Measurements from ENCODE around the gene NEU1. TPM values are rescaled to one million over a fixed set of nuclear protein-coding genes. Genes with fewer than 3 reads are reported as not detected.
"Not testable (repeated sequence)": the region's sequence is repeated elsewhere in the genome, so short reads cannot be mapped to it uniquely, and the experiment has no call there.

NEU1 gene
- total RNA-seq, 1 donor from 2014 or later = 29.2 TPM

DNA sequence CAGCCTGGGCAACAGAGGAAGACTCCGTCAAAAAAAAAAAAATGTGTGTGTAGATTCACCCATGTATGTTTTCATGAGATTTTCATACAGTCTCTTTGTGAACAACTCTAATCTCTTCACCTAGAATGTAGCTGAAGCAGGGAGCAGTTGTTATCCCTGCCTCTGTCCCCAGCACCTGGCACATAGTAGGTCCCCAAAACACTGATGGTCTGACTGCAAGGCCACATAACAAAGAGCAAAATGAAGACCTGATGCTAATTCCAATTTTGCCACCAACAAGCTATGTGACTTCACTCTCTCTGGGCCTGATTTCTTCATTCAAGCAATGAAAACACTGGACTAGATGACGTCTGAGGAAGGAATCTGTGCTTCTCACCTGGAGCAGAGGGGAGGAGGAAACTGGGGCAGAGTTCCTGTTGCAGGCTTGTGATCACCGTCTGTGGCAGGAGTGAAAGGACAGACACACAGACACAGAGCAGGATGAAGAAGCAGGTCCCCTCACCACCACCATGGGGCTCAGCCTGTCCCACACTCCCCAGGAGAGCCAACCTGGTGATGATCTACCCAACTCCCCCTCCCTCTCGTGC is 11.6 kb upstream of the NEU1 start:
- no peak for DNase-seq (ENCODE audit: low spot score)

DNA sequence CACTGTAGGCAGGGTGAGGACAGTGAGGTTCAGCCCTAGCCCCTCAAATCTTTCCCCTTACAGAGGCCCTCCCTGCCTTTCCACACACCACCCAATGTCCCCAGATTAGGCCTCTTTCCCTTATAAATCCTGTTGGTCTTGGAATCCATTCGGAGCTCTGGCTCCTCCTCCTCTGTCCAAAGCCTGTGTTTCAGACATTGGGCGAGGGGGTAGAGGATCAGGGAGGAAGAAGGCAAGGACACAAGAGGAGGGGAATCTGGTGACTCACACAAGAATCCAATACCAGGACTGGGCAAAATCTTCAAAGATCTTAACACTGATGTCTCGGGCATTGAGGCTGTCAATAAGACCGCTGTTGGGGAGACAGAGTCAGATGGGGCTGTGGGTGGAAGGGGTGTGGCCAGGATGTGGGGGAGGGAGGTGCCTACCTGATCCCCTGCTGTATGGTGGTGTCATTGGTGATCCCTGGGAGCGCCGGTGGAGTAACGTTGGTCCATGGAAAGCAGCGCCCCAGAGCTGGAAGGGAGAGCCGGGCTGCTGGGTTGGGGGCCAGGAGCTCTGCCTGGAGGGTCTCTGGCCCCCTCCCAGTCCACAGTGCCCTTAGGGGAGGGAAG is 8.5 kb upstream of the NEU1 start:
- DNase-seq (ENCODE audit: low spot score) = no peak

DNA sequence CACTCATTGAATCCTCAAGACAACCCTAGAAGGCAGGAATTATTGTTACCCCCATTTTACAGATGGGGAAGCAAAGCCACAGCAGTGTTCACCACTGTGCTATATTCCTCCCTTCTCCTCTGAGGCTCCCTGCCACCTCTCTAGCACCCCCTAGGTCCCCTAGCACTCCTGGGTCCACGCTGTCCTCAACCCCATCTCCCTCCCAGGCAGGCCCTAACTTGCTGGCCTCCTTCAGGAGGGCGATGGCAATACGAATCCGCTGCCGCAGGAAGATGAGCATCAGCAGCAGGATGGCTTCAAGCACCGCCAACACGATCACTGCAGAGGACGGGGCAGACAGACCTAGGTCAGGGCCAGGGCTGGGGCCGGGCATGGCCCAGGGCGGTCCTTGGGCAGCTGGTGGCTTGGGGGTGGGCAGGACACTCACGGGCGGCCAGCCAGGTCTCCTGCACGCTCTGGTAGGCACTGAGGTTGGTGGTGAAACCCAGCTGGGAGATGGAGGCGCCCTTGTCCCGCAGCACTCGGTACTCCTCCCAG is 7.8 kb upstream of the NEU1 start:
- DNase-seq (ENCODE audit: low spot score) = no peak

DNA sequence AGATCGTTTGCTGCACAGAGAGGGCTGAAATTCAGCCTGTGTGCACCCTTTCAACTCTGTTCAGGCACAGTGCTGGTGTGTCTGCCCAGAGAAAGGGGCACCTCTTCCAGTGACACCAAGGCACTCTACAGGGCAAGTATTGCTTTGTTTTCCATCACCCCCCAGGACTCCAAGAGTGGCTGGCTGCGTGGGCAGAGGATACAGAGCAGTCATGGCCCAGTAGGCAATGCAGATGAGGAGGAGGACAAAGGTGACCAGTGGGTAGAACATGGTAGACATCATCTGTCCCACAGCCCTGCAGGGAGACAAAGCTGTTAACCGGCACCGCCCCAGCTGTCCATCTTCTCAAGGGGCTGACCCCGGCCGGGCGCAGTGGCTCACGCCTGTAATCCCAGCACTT is 6.7 kb upstream of the NEU1 start:
- DNase-seq (ENCODE audit: low spot score) = no peak

DNA sequence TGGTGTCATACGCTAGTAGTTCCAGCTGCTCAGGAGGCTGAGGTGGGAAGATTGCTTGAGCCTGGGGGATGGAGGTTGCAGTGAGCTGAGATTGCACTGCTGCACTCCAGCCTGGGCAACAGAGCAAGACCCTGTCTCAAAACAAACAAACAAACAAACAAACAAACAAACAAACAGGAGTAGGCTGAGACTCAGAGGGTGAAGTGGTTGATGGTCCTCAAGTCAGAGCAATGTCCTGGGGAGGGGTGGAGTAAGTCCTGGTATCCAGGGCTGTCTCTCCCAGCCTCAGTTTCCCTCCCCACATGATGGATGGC is 6.0 kb upstream of the NEU1 start:
- not testable (repeated sequence) for DNase-seq (ENCODE audit: low spot score)

DNA sequence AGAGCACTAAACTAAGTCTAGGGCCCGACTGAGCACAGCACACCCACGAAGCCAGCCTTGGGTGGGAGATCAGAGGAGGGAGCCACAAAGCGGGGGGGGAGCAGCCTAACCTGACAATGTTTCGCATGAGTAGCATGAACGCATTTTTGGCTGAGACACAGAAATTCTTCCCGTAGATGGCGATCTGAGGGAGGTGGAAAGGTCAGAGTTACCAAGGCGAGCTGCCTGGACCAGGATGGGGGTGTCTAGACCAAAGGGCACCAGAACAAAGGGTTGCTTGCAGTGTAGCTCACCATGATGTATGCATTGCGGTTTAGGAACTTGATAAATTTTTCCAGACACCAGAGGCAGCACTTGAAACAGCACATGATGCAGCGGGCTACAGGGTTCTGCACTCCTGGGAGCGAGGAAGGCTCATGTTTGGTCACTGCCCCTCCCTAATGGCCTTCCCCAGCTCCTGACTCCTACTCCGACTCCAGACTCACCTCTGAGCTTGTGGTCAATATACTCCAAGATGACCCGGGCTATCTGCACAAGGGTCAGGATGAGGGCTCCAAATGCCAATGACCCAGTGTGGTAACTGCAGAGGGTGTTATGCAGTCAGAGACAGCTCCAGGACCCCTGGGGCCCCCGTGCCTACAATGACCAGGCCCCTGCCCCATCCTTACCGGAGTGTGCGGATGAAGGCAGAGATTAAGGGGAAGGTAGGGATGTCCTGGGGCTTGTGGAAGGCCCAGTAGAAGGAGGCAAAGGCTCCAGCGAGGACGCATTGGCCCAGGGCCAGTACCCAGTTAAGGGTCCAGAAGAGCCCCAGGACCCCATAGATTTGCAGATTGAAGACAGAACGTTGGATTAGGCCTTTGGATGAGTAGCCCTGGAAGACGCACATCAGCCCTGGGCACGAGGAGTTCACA is 2.8 kb upstream of the NEU1 start:
- no peak for DNase-seq (ENCODE audit: low spot score)

DNA sequence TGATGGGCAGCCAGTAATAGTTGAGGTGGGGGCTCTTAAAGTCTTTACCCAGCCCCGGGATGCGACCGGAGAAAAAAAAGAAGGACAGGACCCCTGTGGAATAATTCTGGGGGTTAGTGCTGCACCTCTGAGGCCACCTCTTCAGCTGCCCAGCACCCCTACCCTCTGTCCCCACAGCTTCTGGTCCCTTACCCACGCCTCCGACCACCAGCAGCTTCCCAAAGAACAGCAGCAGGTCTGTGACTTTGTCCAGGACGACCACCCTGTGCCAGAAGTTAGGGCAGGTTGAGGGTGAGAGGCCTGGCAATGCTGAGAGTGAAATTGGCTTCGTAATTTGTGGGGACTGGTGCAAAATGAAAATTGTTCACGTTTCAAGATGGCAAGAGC is 2.2 kb upstream of the NEU1 start:
- no peak for DNase-seq (ENCODE audit: low spot score)

DNA sequence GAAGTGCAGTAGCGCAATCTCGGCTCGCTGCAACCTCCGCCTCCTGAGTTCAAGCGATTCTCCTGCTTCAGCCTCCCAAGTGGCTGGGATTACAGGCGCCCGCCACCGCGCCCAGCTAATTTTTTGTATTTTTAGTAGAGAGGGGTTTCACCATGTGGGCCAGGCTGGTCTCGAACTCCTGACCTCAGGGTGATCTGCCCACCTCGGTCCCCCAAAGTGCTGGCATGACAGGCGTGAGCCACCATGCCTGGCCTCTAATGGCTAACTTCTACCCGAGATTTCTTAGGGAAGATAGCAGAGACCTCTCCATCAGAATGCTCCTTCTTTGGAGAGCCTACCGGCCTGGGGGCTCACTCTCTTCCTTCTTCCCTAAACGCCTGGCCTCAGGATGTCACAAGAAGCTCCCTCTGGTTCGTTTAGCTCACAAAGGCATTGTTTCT is 1.5 kb upstream of the NEU1 start:
- DNase-seq (ENCODE audit: low spot score) = not testable (repeated sequence)

DNA sequence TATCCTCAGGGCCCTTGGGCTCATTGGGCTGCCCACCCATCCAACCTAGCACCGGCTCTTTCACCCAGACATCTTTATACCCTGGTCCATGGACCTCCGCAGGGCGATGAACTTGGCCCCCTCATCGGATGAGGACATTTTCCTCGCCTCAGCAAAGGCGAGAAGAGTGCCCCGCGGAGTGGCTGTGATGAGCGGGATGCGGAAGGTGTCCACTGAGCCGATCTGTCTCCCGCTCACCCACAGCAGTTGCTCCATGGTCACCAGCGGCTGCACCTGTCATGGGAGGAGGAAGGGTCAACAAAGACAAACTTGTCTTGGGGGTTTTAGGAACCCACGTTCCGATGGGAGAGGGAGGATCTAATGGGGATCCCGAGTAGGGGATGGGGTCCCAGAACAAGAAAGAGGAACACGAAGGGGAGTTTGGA is 690 bp downstream of the NEU1 start:
- no peak for DNase-seq (ENCODE audit: low spot score)

DNA sequence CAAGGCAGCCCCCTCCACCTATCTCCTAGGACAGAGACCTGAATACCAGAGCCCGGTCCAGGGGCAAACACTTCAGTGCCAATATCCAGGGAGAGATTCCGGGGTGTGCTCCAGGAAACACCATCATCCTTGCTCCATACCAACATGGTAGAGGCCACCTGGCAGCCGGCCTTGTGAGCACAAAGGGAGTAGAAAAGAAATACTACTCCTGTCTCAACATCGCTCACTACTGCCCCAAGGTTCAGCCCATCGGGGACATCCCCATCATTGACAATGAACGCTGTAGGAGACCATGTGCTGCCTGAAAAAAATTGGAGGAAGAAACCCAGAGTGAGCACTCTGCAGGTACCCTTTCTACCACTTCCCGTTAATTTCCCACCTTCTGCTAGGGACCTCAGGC is 1.5 kb downstream of the NEU1 start:
- DNase-seq (ENCODE audit: low spot score) = no peak

DNA sequence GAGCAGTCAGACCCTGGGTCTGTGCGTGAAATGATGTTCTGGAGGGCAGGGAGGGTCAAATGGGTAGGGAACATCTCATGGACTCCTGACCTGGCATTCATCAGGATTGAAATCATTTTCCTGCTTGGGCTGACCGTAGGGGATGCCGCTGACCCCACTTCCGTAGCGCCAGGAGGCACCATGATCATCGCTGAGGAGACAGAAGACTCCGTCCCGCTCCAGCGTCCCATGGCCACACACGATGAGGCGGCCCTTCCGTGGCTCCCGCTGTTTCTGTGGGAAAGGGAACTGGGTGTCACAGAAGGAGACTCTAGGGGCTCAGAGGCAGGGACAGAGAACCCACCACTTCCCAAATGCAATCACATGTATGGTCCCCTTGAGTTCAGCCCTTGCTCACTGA is 2.3 kb downstream of the NEU1 start:
- no peak for DNase-seq (ENCODE audit: low spot score)

DNA sequence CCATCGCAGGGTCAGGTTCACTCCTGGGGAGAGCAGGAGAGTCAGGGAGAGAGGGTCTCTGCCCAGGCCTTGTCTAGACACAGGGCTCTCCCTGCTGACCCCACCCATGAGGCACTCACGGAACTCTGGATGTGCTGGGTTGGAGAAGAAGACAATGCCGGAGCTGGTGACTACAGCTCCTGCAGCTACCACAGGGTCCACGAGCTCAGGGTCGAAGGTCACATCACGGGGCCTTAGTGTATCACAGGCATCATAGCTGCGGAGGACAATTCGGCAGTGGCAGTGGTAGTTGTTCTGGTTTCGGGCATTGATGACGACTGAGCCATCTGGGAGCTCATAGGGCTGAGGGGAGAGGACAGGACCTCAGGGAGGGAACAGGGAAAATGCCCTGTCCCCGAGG is 2.7 kb downstream of the NEU1 start:
- no peak for DNase-seq (ENCODE audit: low spot score)

DNA sequence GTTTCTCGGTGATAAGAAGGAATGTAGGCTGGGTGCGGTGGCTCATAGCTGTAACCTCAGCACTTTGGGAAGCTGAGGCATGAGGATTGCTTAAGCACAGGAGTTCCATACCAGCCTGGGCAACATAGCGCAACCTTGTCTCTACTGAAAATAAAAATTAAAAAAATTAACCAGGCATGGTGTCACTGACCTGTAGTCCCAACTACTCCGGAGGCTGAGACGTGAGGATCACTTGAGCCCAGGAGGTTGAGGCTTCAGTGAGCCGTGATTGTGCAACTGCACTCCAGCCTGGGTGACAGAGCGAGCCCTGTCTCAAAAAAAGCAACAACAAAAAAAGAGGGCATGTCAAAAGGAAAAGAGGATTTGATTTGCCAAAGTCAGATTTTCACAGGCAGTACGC is 3.9 kb downstream of the NEU1 start:
- DNase-seq (ENCODE audit: low spot score) = no peak

DNA sequence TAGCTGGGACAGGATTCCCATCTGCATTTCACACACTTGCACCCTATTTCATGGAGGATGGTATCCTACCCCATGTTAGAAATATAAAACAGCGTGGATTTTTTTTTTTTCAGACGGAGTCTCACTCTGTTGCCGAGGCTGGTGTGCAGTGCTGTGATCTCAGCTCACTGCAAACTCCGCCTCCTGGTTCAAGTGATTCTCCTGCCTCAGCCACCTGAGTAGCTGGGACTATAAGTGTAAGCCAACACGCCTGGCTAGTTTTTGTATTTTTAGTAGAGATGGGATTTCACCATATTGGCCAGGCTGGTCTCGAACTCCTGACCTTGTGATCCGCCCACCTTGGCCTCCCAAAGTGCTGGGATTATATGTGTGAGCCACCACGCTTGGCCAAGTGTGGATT is 4.8 kb downstream of the NEU1 start:
- not testable (repeated sequence) for DNase-seq (ENCODE audit: low spot score)

DNA sequence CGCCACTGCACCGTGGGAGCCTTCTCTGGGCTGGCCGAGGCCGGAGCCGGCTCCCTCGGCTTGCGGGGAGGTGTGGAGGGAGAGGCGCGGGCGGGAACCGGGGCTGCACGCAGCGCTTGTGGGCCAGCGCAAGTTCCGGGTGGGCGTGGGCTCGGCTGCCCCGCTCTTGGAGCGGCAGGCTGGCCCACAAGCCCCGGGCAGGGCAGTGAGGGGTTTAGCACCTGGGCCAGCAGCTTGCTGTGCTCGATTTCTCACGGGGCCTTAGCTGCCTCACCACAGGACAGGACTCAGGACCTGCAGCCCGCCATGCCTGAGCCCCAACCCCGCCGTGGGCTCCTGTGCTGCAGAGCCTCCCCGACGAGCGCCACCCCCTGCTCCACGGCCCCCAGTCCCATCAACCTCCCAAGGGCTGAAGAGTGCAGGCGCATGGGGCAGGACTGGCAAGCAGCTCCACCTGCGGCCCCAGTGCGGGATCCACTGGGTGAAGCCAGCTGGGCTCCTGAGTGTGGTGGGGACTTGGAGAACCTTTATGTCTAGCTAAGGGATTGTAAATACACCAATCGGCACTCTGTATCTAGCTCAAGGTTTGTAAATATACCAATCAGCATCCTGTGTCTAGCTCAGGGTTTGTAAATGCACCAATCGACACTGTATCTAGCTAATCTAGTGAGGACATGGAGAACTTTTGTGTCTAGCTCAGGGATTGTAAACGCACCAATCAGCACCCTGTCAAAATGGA is 10.5 kb downstream of the NEU1 start:
- DNase-seq (ENCODE audit: low spot score) = not testable (repeated sequence)

DNA sequence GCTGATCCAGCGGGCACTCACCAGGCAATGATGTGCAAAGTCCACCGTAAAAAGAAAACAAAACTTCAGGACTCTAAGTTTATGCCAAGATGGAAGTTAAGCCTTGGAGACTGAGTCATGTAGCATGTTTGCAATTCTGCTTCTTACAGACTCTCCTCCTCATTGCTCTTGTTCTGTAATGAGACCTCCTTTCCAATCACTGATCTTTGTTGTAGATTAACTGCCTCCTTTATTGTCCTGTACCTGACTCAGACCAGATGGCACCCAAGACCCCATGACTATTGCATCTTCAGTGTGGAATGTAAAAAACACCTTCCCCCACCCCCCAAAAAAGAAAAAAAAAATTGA is 11.2 kb downstream of the NEU1 start:
- no peak for DNase-seq (ENCODE audit: low spot score)

DNA sequence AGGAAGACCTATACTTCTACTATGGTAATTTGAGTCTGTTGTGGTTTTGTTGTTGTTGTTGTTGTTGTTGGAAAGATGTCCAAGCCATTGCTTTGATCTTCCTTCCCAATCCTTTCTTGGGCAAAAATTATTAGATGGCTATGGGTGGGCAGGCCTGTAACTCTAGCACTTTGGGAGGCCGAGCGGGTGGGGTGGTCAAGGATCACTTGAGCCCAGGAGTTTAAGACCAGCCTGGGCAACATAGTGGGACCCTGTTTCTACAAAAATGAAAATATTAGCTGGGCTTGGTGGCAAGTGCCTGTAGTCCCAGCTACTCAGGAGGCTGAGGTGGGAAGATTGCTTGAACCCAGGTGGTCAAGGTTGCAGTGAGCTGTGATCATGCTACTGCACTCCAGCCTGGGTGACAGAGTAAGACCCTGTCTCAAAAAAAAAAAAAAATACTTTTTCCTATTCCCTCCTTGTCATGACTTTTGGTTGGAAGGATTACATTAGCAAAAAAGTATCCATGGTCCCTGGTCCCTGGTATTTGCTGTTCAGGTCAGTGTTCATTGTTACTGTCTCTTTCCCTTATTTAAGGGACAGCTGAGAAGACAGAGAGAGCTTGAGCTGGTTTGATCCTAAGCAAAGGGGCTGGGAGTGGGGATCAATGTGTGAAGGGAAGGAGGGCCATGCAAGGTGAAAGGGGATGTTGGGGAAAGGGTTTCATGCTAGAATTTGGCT is 11.7 kb downstream of the NEU1 start:
- DNase-seq (ENCODE audit: low spot score) = no peak

DNA sequence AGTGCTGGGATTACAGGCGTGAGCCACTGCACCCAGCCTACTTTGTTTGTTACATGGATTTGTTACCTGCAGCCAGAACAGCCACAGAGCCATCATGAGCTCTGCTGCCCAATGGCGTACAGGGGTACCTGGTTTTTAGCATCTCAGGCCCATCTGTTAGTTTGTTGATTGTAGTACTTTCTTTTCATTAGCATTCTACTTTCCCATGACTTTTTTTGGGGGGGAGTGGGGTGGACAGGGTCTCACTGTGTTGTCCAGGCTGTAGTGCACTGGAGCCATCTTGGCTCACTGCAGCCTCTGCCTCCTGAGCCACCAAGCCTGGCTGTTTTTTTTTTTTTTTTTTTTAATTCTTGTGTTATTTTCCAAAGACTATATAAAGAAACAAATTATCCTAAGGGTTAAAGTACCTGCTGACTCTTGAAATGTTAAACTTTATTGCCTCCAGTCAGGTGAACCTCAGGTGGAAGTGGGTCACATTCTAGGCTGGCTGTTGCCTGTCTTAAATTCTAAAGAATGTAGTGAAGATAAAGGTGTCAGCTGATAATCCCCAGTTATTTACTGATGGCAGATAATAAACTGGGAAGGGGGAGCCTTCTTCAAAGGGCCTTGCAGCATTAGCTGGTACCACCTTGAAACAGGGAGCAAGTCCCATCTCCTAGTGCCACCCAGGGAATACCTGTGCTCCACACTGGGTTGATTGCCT is 15.2 kb downstream of the NEU1 start:
- DNase-seq (ENCODE audit: low spot score) = no peak

DNA sequence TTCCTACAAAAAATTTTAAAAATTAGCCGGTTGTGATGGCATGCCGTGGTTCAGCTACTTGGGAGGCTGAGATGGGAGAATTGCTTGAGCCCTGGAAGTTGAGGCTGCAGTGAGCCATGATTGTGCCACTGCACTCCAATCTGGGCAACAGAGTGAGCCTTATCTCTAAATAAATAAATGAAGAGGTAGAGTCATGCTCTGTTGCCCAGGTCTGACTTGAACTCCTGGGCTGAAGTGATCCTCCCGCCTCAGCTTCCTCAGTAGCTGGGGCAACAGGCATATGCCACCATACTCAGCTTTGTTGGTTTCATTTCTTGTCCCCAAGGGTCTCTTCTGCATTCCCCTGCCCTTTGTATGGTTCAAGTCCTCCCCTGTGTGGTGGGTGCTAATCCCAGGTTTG is 18.1 kb downstream of the NEU1 start:
- DNase-seq (ENCODE audit: low spot score) = no peak

DNA sequence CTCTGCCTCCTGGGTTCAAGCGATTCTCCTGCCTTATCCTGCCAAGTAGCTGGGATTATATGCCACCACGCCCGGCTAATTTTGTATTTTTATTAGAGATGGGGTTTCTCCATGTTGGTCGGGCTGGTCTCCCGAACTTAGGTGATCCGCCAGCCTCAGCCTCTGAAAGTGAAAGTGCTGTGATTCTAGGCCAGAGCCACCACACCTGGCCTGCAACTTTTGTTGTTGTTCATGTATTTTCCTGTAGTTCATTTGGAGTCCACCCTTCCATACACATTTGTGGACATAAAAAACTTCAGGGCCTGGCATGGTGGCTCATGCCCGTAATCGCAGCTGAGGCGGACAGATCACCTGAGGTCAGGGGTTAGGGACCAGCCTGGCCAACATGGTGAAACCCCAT is 20.6 kb downstream of the NEU1 start:
- DNase-seq (ENCODE audit: low spot score) = no peak

DNA sequence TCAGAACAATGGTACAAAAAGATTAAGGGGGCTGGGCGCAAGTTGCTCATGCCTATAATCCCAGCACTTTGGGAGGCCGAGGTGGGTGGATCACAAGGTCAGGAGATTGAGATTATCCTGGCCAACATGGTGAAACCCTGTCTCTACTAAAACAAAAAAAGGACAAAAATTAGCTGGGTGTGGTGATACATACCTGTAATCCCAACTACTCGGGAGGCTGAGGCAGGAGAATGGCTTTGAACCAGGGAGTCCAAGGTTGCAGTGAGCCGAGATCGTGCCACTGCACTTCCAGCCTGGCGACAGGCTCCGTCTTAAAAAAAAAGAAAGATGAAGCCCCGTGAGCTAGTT is 22.9 kb downstream of the NEU1 start:
- not testable (repeated sequence) for DNase-seq (ENCODE audit: low spot score)

Data from ureter (tissue), 1 donor.